IMR-90 (cell line): ENCODE measurements around the gene CUL7.

ENCODE experiments used
- NFE2L2 ChIP-seq: fragments of 150-350 bp; IDR thresholded peaks from 2 replicates; pipeline ENCODE4 v1.6.1; 2016; ENCODE audit warnings: low read depth, mild to moderate bottlenecking, low read length
- POLR2A ChIP-seq: IDR thresholded peaks from 2 replicates; pipeline ENCODE4 v1.6.1; 2012; ENCODE audit warnings: mild to moderate bottlenecking, low read depth, low read length
- RAD21 ChIP-seq: IDR thresholded peaks from 2 replicates; pipeline ENCODE4 v1.6.1; 2012; ENCODE audit warnings: low read length, improper control_type of control experiment
- RCOR1 ChIP-seq: IDR thresholded peaks from 2 replicates; pipeline ENCODE4 v1.6.1; 2012; ENCODE audit warnings: mild to moderate bottlenecking, low read length, improper control_type of control experiment; ENCODE audit not compliant: insufficient replicate concordance
- TF ChIP-seq, protein P1 (sequence below): conservative IDR thresholded peaks from 2 replicates; pipeline ENCODE4 v1.5.1; 2012; ENCODE audit warnings: mild to moderate bottlenecking, low read depth, low read length, improper control_type of control experiment
- TF ChIP-seq, protein P2 (sequence below): fragments of 150-350 bp; IDR thresholded peaks from 2 replicates; pipeline ENCODE4 v1.6.1; 2017; ENCODE audit warnings: mild to moderate bottlenecking, antibody characterized with exemption, low read length, low read depth
- TF ChIP-seq, protein P3 (sequence below): fragments of 150-350 bp; IDR thresholded peaks from 2 replicates; pipeline ENCODE4 v1.6.1; 2016; ENCODE audit warnings: low read depth, mild to moderate bottlenecking, low read length, moderate library complexity, borderline replicate concordance

DNA sequence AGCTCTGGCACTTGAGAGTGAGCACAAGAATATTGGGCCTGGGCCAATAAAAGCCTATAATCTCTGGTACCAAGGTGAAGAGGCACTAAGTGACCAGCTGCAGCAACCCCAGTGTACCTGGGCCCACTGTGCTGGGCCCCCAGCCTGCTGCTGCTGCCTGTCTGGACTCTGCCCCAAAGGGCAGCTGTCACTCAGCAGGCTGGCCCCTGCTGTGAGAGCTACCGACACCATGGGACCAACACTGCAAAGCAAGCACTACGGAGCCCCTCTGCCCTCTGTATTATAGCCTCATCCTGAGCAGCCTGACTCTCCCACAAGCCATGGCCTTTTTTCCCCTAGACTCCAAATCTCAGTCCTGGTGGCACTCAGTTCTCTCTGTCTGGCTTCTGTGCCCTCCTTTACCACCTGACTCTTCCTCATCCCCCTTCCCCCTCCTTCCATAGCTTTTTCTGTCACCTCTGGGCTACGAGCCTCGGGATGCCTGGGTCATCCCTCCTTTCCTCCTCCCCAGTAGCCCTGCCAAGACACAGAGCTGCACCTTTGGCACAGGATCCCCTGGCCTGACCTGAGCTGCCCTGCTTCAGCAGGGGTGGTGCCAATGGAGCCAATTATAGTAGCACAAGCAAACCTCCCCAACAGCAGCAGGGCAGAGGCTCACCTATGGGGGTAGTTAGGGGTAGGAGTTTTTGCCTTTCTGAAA is 18.0 kb downstream of the CUL7 start:
- TF ChIP-seq, protein P1, sequence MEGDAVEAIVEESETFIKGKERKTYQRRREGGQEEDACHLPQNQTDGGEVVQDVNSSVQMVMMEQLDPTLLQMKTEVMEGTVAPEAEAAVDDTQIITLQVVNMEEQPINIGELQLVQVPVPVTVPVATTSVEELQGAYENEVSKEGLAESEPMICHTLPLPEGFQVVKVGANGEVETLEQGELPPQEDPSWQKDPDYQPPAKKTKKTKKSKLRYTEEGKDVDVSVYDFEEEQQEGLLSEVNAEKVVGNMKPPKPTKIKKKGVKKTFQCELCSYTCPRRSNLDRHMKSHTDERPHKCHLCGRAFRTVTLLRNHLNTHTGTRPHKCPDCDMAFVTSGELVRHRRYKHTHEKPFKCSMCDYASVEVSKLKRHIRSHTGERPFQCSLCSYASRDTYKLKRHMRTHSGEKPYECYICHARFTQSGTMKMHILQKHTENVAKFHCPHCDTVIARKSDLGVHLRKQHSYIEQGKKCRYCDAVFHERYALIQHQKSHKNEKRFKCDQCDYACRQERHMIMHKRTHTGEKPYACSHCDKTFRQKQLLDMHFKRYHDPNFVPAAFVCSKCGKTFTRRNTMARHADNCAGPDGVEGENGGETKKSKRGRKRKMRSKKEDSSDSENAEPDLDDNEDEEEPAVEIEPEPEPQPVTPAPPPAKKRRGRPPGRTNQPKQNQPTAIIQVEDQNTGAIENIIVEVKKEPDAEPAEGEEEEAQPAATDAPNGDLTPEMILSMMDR: no peak
- TF ChIP-seq NFE2L2 (no peak), POLR2A (no peak), RCOR1 (no peak), RAD21 (no peak)
- TF ChIP-seq, protein P2, sequence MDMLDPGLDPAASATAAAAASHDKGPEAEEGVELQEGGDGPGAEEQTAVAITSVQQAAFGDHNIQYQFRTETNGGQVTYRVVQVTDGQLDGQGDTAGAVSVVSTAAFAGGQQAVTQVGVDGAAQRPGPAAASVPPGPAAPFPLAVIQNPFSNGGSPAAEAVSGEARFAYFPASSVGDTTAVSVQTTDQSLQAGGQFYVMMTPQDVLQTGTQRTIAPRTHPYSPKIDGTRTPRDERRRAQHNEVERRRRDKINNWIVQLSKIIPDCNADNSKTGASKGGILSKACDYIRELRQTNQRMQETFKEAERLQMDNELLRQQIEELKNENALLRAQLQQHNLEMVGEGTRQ: no peak
- TF ChIP-seq, protein P3, sequence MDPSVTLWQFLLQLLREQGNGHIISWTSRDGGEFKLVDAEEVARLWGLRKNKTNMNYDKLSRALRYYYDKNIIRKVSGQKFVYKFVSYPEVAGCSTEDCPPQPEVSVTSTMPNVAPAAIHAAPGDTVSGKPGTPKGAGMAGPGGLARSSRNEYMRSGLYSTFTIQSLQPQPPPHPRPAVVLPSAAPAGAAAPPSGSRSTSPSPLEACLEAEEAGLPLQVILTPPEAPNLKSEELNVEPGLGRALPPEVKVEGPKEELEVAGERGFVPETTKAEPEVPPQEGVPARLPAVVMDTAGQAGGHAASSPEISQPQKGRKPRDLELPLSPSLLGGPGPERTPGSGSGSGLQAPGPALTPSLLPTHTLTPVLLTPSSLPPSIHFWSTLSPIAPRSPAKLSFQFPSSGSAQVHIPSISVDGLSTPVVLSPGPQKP: no peak
